Stimulated activated naive CD8-positive, alpha-beta T cell treated with anti-CD3 and anti-CD28 coated beads, Interleukin-15, Interleukin-2, amounts not matched to agents 100 U/mL and 50 U/mL, for 24 hours (primary cell): ENCODE results near the gene CCNA1.
A peak's percentile ranks its signal among the peaks of the same experiment; 100 is the strongest.

Experiments
- ATAC-seq: fragments of 150-1000 bp; cut with Tn5 transposase; one replicate; pipeline ENCODE4 v1.10.0; 2021
- DNase-seq: peaks from one replicate; pipeline ENCODE4 v3.0.0; 2021

The CCNA1 gene

DNA sequence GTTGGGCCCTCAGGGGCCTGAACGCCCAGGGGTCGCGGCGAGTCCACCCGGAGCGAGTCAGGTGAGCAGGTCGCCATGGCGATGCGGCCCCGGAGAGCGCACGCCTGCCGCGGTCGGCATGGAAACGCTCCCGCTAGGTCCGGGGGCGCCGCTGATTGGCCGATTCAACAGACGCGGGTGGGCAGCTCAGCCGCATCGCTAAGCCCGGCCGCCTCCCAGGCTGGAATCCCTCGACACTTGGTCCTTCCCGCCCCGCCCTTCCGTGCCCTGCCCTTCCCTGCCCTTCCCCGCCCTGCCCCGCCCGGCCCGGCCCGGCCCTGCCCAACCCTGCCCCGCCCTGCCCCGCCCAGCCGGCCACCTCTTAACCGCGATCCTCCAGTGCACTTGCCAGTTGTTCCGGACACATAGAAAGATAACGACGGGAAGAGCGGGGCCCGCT lies at the start of gene CCNA1:
TSS of gene CCNA1 (plus strand) at position 390 of the 439 bp plus-strand sequence. CDS start 562 bp downstream, outside the sequence.
- peak; percentile 54 for ATAC-seq
- DNase-seq, result peak; percentile 34

DNA sequence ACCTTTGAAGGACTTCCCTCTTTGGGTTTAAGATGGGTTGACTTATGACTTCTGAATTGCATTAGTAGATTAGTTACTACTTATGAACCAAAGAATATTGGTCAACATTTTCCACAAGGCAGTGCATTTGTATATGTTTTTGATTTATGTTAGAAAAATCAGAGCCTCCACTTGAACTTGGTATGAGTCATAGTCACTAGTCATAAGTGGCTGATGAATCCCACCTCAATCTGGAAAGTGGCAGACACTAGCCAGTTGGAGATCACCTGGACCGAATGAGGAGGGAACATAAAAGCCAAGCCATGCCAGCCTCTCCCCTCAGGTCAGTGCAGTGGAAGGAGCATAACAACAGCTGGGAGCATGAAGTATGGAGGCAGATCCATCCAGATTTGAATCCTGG lies 46.8 kb upstream of the CCNA1 start:
- DNase-seq (no peak), ATAC-seq (no peak)

DNA sequence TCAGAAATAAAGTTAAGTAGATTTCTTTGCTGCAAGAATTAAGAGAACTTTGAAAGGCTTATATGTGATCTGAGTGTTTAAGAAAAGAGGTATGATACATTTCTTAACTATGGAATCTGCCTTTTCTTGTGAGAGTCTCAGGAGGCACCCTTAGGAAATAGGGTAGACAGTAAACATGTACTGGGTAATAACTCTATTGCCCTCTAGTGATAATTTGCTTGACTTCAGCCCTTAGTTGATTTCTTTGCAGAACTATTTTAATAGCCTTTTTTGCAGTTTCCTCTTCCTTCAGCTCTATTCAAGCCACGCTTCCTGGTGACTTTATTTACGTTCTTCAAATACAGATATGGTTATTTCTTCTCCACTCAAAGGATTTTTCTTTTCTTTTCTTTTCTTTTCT lies 37.0 kb upstream of the CCNA1 start:
- ATAC-seq (no peak), DNase-seq (no peak)

DNA sequence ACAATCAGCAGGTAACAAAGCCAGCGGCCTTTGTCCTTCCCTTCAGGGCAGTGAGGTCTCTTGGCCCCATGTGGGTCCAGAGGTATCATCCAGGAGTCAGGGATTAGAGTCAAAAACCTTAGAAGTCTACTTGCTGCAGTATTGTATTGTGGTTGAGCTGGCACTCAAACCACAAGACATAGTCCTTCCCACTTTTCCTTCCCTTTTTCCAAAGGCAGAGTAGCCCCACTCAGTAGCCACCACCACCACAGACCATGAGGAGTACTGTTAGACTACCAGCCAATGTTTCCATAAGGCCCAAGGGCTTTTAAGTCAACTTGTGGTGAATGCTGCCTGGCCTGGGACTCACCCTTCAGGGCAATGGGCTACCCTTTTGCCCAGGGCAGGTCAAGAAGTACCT lies 27.1 kb upstream of the CCNA1 start:
- DNase-seq, result no peak
- no peak for ATAC-seq

DNA sequence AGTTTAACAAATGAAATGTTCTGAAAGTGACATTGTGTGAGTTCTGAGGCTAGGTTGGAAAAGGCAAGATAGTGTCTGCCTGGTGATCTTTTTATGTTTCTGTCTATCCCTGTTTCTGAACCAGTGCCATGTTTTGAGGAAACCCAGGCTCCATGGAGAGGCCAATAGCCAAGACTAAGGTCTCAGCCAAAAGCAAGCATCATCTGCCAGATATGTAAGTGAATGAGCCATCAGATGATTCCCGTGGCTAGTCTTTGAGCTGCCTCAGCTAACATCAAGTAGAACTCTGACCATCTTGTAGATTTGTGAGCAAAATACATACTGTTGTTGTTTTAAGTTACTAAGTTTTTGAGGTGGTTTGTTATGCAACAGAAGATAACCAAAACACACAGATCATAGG lies 19.6 kb upstream of the CCNA1 start:
- ATAC-seq (no peak), DNase-seq (no peak)

DNA sequence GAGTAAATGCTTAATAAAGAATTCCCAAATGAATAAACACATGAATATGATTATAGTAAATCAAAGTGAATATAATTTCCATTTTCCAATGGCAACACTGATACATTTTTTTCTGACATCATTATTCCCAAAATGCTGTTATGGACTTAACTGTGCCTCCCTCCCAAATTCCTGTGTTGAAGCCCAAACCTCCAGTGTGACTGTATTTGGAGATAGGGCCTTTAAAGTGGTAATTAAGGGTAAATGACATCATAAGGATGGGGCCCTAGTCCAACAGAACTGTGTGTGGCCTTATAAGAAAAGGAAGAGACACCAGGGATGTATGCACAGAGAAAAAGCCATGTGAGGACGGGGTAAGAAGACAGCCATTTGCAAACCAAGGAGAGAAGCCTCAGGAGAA lies 19.1 kb upstream of the CCNA1 start:
- DNase-seq (no peak), ATAC-seq (no peak)

DNA sequence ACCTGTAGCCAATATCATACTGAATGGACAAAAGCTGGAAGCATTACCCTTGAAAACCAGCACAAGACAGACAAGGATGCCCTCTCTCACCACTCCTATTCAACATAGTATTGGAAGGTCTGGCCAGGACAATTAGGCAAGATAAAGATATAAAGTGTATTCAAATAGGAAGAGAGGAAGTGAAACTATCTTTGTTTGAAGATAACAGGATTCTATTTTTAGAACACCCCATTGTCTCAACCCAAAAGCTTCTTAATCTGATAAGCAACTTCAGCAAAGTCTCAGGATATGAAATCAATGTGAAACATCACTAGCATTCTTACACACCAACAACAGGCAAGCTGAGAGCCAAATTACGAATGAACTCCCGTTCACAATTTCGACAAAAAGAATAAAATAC lies 17.8 kb upstream of the CCNA1 start:
- ATAC-seq (no peak), DNase-seq (no peak)

DNA sequence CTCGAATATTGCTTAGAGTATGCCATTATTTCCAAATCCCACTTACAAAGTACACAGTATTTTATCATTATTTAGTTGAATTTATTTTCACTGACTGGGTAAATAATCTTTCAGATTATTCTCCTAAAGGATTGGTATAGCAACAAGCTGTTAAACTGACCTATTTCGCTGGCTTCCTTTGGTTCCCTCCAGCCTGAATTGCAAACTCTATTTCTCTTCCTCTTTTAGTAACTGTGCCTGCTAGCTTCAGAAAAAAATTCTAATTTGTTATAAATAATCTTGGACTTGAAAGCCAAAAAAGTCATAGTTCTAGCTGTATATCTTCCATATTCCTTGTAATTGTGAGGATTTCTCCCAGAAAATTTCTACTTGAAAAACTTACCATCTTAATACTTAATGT lies 15.0 kb upstream of the CCNA1 start:
- DNase-seq (no peak), ATAC-seq (no peak)

DNA sequence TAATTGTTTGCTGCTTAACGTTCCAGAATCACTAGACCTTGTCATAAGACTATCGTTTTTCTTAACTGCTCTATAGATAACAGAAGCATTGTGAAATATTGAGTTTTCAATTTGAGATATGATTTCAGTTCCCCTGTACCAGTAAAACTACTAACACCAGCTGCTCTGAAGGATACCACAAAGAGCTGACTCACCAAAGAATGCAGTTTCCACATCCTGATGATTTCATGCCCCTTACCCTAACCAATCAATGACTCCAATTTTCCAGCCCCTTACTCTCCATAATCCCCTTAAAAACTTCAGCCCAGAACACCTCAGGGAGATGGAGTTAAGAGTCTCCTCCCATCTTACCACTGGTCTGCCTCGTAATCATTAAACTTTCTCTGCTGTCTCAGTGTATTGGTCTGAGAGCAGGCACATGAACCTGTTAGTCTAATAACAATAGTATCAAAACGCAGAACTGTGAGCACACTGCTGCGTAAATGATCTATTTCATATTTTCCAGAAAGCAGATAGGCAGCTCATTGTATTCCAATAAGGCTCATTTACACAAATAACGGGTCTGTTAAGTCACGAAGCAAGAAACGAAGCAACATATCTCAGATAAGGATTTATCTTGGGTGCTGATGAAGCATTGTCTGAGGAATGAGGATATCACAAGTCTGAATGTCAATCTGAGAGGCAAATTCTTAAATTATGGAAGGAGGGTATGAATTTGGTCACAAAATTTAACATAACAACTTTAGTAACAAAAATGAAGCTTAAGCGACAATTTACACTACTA lies 14.1 kb upstream of the CCNA1 start:
- peak; percentile 78 for ATAC-seq
- DNase-seq, result no peak

DNA sequence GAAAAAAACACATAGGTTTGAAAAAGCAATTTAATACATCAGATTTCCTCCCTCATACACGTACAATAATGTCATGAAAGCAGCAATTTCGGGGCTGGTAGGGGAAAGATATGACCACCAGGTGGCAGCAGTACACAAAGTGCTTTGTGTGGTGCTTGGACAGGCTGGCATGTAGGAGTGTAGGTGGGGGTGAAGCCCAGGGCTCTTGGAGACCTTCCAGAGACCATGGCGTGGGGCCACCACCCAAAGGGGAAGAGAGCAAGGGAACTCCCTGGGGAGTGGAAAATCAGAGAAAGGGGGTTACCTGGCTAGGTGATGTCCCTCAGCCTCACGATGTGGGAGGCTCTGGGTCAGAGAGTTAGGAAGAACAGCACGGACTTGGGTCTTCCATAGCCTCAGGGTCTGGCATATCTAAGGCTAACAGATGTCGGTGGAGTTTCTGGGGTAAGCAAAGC lies 11.8 kb upstream of the CCNA1 start:
- DNase-seq (peak; percentile 73), ATAC-seq (peak; percentile 79)

DNA sequence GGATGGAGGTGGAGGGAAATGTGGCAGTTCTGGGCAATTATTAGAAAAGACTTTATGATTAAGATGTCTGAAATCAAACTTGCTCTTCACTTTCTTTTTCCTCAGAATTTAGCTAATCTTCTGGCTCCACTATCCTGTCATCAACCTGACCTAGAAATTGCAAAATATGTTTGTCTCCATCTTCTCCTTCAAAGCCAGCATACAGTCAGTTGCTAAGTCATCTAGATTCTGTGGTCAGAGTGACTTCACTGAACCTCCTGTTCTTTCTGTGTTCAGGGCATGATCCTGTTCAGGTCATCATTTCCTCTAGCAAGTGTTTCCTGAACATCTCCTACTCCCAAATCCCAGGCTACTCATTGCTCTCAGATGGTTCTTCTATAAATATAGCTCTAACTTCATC lies 10.8 kb upstream of the CCNA1 start:
- DNase-seq (no peak), ATAC-seq (no peak)

DNA sequence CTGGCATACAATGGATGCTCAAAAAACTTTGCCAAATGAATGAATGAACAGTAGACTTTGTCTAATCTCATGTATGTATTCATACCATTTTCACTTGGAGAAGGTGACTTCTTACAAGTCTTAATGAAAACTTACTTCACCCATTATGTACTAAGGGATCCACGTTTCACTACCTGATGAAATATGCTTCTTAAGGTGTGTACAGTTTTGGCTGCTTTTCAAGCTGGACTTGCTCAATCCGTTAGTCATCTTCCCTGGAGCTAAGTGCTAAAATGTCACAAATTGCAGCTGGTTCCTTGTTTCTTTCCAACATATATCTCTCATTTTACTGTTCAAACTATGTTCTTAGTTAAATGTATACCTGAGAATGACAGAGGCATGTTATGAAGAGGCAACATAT lies 4.2 kb upstream of the CCNA1 start:
- DNase-seq, result no peak
- no peak for ATAC-seq

DNA sequence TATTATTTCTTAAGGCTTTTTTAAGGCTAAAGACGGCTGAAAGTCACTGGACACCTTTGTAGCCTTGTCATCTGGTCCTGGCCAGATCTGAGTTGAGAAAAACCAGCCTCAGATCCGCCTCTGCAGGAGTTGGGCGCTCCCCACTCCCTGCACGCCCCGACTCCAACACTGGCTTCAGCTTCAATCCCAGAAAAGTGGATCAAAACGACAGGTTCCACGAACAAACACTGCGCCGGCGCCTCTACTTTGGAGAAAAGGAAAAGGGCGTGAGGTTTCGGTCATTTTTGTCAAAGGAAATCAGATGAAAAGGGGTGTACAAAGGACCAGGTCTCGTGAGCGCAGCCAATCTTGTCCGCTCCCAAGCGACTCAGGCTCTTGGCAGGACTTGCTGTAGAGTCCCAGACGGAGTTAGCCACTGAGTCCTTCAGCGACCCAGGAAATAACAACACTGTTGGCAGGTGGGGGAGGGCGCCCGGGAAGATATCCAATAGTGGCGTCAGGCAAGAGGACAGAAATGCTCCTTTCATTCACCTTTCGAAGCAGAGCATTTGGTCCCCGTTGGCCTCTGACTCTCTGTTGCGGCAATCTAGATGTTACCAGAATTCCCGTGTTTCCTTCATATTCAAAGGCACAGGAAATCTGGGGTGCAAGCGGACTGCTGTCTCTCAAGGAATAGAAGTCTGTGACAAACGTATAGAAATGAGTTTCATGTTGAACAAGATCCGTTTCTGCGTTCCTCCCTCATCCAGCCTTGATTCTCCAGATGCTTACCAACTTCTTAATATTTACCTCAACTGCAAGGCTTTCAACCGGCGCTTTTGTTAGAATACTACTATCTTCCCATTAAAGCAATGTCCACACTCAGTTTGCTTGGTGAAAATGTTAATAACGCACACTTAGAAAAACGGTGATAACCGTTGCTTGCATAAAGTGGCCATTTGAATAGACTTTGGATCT lies 1.8 kb upstream of the CCNA1 start:
- ATAC-seq, result no peak
- no peak for DNase-seq

DNA sequence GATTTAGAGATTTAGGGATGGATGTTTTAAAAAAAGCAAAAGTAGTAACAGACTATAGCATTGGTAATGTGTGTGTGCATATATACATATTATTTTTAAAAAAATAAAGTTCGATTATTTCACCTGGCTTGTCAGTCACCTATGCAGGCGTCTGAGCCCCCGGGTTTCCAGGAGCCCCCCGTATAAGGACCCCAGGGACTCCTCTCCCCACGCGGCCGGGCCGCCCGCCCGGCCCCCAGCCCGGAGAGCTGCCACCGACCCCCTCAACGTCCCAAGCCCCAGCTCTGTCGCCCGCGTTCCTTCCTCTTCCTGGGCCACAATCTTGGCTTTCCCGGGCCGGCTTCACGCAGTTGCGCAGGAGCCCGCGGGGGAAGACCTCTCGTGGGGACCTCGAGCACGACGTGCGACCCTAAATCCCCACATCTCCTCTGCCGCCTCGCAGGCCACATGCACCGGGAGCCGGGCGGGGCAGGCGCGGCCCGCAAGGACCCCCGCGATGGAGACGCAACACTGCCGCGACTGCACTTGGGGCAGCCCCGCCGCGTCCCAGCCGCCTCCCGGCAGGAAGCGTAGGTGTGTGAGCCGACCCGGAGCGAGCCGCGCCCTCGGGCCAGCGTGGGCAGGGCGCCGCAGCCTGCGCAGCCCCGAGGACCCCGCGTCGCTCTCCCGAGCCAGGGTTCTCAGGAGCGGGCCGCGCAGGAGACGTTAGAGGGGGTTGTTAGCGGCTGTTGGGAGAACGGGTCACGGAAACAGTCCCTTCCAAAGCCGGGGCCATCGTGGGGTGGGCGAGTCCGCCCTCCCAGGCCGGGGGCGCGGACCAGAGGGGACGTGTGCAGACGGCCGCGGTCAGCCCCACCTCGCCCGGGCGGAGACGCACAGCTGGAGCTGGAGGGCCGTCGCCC lies 840 bp upstream of the CCNA1 start:
- DNase-seq (peak; percentile 37), ATAC-seq (peak; percentile 26)

DNA sequence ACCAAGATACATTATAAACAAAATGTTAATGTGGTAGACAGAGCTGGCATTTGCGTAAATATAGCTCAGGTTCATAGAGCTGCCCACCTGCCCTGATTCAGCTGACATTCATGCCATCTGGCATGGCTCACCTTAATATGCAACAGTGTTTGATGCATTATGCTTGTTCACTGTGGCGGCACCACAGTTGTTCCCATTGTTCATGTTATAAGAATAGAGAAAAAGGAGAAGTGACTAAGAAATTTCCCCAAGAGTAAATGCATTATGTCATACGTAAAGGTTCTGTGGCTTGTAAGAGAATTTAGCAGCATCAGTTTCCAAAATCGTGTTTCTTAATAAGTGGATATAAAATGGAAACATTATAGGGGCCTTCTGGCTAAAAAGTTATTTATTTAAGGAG lies 4.5 kb downstream of the CCNA1 start:
- ATAC-seq, result no peak
- DNase-seq, result no peak

DNA sequence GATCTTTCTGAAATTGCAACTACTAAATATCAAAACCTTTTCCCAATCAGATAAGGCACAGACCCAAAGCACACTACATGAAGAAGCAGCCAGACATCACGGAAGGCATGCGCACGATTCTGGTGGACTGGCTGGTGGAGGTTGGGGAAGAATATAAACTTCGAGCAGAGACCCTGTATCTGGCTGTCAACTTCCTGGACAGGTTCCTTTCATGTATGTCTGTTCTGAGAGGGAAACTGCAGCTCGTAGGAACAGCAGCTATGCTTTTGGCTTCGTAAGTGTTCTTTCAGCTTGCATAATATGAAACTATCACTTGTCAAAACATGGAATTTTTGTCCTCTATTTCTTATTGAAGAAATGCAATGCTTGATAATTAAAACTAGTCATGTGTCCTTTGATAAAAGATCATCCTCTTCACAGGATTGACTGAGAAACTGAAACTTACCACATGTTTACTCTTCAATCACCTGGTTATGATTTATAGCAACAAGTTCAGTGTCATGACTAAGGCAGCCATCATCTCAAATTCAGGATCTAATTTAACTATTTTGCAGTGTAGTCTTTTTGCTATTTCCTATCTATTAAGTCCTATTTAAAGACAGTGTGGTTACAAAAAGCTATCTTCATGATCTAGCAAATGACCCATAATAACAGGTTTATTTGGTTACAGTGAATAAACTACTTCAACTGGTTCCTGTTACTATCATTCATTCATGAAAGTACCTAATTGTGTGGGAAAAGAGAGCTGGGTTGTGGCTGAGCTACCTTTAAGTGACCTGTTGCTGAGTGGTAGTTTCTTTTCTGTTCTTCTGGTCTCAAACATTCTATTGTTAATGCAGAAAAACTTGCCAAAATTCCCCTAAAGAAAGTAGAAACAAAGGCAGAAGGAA lies 6.5 kb downstream of the CCNA1 start:
- ATAC-seq, result no peak
- no peak for DNase-seq

DNA sequence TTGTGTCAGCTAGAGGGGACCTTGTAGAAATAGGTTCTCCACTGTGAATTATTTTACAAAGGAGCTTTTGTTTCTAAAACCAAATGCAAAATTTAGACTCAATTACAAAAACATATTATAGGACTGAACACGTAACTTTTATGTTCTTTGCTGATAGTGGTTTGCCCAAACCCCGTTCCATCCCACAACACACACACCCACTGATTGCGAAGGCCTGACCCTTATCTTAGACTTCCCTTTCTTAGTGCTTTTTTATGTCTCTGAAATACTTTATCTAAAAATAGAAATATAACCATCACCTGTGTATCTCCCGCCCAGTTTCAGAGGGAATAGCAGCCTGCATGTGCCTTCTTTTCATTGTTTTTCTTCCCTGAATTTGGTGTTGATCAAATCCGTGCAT lies 13.0 kb downstream of the CCNA1 start:
- DNase-seq (no peak), ATAC-seq (no peak)

DNA sequence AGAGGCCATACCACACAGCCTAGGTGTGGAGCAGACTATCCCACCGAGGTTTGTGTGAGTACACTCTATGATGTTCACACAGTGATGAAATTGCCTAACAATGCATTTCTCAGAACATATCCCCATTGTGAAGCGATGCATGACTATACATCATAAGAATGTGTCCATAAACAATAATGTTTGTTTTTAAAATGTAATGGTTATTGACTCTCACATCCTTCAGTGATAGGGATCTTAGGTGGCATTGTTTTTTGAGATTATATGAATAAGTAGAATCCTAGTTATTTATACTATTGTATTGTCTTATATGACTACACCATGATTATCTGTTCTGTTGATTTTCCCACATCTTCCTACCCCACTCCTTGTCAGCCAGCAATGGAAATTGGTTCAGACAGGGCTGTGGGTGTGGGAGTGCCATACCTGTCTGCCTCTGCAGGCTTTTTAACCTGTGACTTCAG lies 13.6 kb downstream of the CCNA1 start:
- DNase-seq (no peak), ATAC-seq (no peak)

DNA sequence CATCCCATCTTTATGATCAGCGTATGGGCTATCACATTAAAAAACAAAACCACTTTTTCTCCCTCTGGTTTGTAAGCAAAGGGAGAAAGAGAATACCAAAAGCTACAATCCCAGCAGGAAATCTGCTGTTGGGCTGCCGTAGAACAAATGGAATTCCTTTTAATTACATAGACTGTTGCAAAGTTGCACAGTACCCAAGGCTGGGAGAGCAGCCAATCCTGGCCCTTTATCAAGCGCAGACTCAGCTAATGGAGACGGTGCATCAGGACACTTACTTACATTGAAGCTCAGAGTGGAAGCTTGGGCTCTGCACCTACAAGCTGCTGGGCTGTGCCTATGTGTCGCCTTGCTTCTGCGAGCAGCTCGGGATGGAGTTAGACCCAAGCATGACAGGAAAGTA lies 15.2 kb downstream of the CCNA1 start:
- no peak for DNase-seq
- ATAC-seq, result no peak

DNA sequence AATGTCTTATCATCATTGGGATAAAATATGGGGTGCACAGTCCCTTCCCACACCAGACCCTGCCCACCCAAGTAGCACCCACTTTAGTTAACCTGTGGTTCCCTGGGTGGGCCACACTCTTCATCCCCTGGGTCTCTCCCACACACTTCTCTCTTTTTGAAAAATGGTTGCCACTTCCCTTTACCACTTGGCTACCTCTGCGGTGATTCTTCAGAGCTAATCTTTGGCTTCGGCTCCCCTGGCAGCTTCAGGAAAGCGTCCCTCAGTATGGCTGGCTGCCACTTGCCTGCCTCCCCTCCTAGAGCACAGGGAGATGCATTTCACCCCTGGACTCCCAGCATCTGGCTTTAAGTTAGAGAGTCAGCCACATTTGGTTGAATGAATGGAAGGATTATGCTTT lies 18.2 kb downstream of the CCNA1 start:
- DNase-seq (no peak), ATAC-seq (no peak)

DNA sequence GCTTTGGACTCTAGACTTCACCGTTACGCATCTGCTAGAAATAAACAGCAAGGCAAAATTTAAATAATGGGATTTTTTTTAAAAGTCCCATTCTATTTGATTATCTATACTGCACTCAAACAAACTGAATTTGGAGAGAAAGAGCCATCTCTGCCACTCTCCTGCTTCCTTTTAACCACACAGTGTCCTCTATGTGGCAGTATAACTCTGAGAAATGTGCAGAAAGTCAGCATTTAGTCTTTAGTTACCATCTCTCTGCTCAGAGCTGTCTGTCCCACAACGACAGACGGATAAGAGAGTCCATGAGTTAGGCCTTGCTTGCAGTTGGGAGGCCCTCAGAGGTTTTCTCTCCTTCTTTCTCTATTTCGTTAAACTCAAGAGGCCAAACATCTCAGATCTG lies 21.2 kb downstream of the CCNA1 start:
- ATAC-seq (no peak), DNase-seq (no peak)
